Measurements from ENCODE around the gene PFDN4. TPM values are rescaled to one million over a fixed set of nuclear protein-coding genes. Genes with fewer than 3 reads are reported as not detected.
"Not testable (repeated sequence)": the region's sequence is repeated elsewhere in the genome, so short reads cannot be mapped to it uniquely, and the experiment has no call there.

Gene PFDN4
- total RNA-seq, 2 donors from 2014 or later: 18.7 to 19.0 TPM

GRCh38 chr20:54229566-54230160, 21.8 kb downstream of the PFDN4 start:
- H3K9me3 ChIP-seq: no peaks in the 10 kb centered on the region
- no peak for DNase-seq

GRCh38 chr20:54231036-54231435, 23.1 kb downstream of the PFDN4 start:
- intact Hi-C loops (cut with DNase I): no loop called here
- Histone ChIP-seq H3K36me3 (no peaks in the 10 kb centered on the region), H3K4me1 (no peaks in the 10 kb centered on the region), H3K4me3 (no peak overlapping the region), H3K9ac (ENCODE audit: low read depth in 2 of 2, low read length in 2 of 2) (no peak overlapping the region), H3K9me3 (no peaks in the 10 kb centered on the region), H3K27me3 (no peaks in the 10 kb centered on the region), H3K27ac (no peak overlapping the region)
- no peak for DNase-seq
- TF ChIP-seq CTCF (IDR thresholded peaks at IDR 0.05): no peak

More at GRCh38 chr20:54229566-54230160, 21.8 kb downstream of the PFDN4 start:
- intact Hi-C loops (cut with DNase I): no loop called here
- no peak overlapping the region for H3K27ac ChIP-seq
- H3K4me1 ChIP-seq: no peaks in the 10 kb centered on the region
- no peaks in the 10 kb centered on the region for H3K27me3 ChIP-seq
- H3K36me3 ChIP-seq: no peaks in the 10 kb centered on the region
- H3K4me3 ChIP-seq: no peak overlapping the region
- TF ChIP-seq CTCF (IDR thresholded peaks at IDR 0.05): no peak
- H3K9ac ChIP-seq (ENCODE audit: low read depth in 2 of 2, low read length in 2 of 2): no peak overlapping the region

- Histone ChIP-seq H3K27ac (no peak overlapping the region), H3K4me1 (no peaks in the 10 kb centered on the region), H3K27me3 (no peaks in the 10 kb centered on the region), H3K4me3 (no peak overlapping the region), H3K36me3 (no peaks in the 10 kb centered on the region), H3K9me3 (no peaks in the 10 kb centered on the region), H3K9ac (ENCODE audit: low read depth in 2 of 2, low read length in 2 of 2) (no peak overlapping the region)
- no peak for DNase-seq
- TF ChIP-seq CTCF (IDR thresholded peaks at IDR 0.05): no peak
- intact Hi-C loops (cut with DNase I): no loop called here
Observed at GRCh38 chr20:54234991-54235390, 27.1 kb downstream of the PFDN4 start.

DNA sequence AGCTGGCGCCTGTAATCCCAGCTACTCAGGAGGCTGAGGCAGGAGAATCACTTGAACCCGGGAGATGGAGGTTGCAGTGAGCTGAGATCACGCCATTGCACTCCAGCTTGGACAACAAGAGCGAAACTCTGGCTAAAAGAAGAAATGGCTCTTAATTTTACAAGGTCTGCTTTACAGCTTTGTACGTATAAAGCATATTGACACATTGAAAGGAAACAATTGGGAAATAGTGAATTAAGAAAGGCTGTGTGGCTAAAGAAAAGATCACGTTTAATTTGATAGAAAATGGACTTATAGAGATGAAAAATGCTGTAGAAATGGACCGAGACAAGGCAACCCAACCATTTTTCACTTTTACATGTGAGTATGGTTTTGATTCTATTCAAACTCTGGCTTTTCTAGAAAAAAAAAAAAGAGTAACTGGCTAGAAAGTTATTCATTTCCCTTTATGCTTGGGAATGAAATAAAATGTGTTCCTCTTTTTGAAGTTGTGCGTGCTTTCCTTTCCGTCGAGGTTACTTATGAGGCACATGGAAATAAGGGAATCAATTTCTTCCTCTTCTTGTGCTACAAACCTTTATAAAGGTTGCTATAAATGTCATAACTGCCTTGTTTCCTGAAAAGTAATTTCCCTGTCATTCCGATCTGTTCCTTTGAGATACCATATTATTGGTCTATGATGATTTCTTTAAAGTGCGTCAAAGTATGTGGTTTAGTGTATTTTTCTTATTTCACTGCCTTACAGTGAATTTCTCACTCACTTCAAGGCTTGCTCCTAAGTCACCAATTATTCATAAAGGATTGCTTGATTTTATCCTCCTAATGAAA, 29.4 kb downstream of the PFDN4 start:
- DNase-seq: no peak
- H3K36me3 ChIP-seq: no peaks in the 10 kb centered on the region
- H3K4me1 ChIP-seq: no peaks in the 10 kb centered on the region
- H3K9ac ChIP-seq (ENCODE audit: low read depth in 2 of 2, low read length in 2 of 2): no peak overlapping the region
- intact Hi-C loops (cut with DNase I): no loop called here
- no peaks in the 10 kb centered on the region for H3K27me3 ChIP-seq
- H3K9me3 ChIP-seq: no peaks in the 10 kb centered on the region
- no peak overlapping the region for H3K4me3 ChIP-seq
- H3K27ac ChIP-seq: no peak overlapping the region
- TF ChIP-seq CTCF (IDR thresholded peaks at IDR 0.05): no peak

- DNase-seq: no peak
- Histone ChIP-seq H3K27ac (no peak overlapping the region), H3K4me1 (no peaks in the 10 kb centered on the region), H3K4me3 (no peak overlapping the region), H3K27me3 (no peaks in the 10 kb centered on the region), H3K9me3 (no peaks in the 10 kb centered on the region), H3K36me3 (no peaks in the 10 kb centered on the region), H3K9ac (ENCODE audit: low read depth in 2 of 2, low read length in 2 of 2) (no peak overlapping the region)
- intact Hi-C loops (cut with DNase I): no loop called here
- no peak for TF ChIP-seq CTCF (IDR thresholded peaks at IDR 0.05)
Observed at GRCh38 chr20:54244113-54244512, 36.2 kb downstream of the PFDN4 start.

DNA sequence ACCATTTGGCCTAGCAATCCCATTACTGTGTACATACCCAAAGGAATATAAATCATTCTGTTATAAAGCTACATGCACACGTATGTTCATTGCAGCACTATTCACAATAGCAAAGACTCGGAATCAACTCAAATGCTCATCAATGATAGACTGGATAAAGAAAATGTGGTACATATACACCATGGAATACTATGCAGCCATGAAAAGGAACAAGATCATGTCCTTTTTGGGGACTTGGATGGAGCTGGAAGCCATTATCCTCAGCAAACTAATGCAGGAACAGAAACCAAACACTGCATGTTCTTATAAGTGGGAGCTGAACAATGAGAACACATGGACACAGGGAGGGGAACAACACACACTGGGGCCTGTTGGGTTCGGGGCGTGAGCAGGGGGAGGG, 40.8 kb downstream of the PFDN4 start:
- intact Hi-C loops (cut with DNase I): not testable (repeated sequence)

More for the DNA sequence above, 40.8 kb downstream of the PFDN4 start:
- H3K9me3 ChIP-seq; H3K4me3 ChIP-seq; H3K36me3 ChIP-seq; H3K9ac ChIP-seq (ENCODE audit: low read depth in 2 of 2, low read length in 2 of 2); H3K27ac ChIP-seq; H3K4me1 ChIP-seq; DNase-seq; H3K27me3 ChIP-seq: not testable (repeated sequence)
